ENCODE data around the gene LRRC36.

LRRC36 gene

DNA sequence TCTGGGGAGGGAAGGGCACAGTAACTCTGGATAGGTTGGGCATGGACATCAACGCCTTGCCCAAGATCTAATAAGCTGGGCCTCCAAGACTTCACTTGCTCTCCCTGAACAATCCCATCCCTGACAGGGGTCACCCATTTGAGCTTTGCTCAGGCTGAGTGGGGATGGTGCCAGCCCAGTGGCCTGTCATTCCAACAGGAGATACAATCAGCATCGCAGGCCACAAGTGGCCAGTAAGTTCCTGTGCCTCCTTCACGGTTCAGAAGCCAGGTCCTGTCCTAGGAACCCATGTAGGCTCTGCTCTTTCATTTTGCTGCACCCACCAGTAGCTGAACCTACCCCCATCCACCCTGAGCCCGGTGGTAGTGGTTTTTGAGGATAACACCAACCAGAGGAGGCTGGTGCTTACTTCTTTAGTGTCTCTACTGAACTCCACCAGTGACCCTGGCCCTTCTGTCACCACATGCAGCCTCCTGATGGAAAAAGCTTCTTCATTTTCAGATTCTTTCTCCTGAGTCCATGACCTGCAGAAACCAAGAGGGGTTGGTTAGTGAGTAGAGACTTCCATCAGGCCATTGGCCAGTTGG, 32.4 kb upstream of the LRRC36 start:
- no peak for DNase-seq

DNA sequence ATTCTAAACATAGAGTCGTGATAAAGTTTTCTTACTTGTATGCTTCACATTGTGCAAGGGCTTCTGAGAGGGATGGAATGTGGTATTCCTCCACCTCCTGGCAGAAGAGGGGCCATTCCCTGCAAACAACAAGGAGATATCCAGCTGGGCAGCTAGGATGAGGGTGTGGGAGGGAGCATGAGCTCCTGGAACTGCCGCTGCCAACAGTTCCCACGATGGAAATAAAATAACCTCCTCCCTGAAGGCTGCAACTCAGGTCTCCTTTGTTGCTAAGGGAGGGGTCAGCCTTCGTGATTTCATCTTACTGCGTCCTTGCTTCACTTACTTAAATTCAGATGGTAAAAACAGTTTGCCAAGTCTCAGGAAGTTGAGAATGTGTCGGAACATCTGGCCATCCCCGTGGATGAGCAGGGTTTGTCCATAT, 31.7 kb upstream of the LRRC36 start:
- no peak for DNase-seq

DNA sequence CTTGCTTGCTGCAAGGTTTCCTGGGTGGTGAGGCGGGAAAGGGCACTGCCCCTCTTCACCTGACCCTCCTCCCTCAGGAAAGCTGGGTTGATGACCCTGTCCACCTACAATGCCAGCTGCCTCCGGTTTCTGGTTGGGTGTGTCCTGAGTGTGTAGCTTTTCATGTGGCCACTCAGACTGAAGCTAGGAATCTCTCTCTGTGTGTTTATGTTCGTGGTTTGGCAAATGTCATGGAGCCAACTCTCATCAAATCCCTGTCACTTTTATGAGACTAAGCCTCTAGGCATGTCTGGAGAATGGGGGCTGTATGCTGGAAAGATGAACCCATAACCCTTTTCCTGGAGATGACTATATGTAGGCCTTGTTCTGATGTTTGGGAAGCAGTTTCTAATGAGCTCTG, 30.2 kb upstream of the LRRC36 start:
- DNase-seq: no peak

DNA sequence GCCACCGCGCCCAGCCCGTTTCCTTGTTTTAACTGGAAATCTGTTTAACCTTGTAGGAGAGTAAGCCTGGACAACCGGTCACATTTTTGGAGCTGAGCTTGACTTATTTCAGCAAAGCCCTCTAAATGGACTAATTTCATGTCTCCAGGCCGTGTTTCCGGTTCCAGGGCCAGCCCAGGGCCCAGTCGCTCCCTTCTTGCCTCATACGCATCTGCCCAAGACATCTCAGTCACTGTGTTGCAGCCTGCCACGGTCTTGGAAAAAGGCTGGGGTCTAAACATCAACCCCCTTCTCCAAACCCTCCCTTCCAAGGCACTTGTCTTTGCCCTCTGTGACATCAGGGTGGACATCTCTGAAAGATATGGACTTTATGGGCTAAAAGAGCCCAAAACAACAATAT, 28.3 kb upstream of the LRRC36 start:
- no peak for DNase-seq

DNA sequence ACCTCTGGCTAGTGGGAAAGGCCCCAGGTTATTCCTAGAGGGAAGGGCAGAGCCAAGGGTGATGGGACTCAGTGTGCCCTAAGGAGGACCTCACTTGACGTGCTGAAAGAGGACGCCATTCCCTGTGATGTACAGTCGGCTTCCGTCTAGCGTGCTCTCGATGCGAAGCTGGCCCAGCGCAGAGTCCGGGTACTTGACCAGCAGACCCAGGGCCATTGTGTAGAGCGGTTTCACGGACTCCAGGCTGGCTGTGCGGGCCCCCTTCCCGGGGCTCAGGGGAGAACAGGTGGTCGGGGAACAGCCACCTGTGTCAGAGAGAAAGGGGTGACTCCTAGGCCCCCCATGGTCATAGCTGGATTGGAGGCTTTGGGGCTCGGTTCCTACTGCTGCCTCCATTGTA, 27.3 kb upstream of the LRRC36 start:
- no peak for DNase-seq

DNA sequence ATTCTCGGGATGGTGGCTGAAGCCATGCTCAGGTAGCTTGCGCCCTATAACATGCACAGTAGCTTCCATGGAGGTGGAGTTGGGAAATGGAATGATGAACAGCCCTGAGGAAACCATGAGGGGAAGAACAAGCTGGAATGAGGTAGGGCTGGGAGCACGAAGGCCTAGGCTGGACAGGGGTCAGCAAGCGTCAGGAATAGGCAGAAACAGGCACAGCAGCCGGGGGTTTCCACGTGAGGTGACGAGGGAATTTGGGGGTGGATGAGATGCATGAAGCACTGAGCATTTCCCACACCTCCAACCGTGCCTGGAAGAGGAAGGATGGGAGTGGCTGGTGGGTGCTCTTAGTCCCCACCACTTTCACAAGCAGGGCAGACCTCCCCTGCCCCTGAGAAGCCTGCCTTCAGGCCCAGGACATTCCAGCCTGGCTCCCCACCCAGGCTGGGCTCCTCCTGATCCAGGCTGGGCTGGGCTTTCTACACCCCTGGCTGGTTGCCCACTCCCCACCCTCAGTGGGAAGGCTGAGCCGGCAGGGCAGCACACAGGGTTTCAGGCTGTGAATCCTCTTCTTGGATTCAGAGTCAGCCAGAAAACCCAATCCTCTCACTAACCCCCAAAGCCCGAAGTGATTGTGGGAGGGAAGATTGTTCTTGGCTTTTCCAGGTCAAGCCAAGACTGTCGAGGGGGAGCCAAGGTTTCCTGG, 25.4 kb upstream of the LRRC36 start:
- DNase-seq: no peak

DNA sequence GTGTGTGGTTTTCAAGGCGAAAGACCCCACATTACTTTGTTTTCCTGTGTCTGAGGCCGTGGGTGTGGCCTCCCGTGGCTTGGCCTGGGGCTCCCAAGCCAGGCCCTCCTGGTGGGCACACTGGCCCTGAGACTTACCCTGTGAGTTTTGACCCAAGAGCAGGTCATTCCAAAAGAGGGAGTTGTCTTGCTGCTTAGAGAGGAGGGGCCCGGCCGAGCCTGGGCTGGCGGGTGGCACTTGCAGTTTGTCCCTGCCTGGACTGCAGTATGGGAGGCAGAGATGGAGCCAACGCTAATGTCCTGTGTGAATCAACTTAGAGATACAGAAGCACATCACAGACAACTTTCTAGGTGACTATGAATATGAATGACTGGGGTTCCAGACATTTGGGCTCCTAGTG, 24.5 kb upstream of the LRRC36 start:
- no peak for DNase-seq

DNA sequence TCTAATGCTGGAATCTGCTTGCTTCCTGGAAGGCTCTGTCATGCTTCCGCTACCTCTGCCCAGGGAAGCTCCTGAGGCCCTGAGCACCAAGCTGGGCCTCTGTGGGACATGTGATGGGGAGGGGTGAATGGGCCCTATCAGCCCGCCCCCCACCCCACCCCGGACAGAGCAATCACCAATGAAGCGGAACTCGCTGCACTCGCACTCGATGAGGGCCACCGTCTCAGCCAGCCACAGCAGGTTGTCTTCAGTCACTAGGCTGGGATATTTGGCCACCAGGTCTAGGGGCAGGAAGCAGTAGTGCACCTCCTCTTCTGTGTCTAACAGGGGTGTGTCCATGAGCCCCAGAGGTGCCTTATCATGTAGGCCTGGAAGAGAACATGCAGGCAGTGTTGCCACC, 23.6 kb upstream of the LRRC36 start:
- no peak for DNase-seq

DNA sequence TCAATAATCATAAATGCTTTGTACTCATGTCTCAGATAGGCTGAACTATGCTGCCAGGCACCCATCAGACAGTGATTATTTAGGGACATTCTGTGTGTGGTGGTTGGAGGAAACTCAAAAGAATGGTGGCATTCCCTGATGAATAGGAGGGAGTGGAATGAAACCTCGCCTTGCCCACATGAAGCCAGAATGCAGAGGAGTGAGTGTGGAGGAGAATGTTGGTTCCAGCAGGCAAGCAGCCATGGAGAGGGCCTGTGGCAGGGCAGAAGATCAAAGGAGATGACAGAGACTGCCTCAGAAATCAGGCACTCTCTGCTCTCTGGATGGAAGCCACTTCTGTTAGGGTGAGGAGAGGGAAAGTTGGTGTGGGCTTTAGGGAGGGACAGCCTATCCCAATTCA, 22.6 kb upstream of the LRRC36 start:
- DNase-seq: no peak

DNA sequence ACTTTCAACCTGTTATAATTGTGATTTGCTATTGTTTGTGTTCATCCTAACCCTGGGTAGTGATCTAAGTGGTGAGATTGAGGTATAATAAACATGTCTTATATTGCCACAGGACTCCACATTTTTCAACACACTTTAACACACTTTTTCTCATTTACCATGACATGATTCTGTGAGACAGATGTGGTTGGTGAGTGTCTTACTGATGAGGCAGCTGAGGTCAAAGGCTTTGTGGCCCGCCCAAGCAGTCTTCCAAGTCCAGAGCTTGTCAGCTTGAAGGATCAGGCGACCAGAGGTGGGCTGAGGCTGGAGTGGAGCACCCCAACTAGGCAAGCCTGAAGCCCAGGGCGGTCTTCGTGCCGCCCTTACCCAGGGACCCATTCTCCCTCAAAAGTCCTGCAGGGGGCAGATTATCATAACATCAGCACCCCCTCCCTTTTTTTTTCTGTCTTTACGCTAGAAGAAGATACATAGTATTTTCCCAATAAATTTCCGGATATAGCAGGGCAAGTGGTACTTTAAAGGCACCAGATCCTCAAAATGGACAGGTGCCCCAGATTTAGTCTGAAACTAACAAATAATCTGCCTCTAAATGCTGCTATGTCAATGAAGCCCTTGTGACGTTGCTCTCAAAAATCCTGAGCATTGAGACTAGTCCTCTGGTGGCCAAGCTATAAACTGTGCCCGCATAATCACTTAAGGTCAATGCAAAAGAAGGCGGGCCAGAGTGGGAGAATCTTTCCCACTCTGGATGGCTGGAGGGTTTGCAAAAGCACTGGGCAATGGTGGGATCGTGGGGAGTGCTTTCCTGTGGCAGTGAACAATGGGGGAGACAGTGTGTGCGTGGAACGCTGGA, 21.2 kb upstream of the LRRC36 start:
- DNase-seq: no peak

DNA sequence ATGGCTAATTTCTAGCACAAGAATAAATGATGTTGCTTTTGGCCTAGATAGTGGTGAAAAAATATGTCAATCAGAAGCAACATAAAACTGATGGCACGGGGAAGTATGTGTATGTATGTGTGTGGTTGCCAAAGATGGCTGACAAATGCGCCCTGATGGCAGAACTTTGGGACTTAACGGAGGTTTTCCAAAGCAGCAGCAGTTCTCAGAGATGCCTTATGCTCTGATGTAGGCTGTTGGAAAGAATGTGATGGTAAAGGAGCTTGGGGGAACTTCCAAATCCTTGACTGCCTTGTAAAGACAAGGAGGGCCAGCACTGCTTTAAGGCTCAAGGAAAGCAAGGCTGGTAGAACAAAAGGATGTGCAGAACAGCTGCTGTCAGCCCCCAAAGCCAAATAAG, 16.1 kb upstream of the LRRC36 start:
- DNase-seq: no peak

DNA sequence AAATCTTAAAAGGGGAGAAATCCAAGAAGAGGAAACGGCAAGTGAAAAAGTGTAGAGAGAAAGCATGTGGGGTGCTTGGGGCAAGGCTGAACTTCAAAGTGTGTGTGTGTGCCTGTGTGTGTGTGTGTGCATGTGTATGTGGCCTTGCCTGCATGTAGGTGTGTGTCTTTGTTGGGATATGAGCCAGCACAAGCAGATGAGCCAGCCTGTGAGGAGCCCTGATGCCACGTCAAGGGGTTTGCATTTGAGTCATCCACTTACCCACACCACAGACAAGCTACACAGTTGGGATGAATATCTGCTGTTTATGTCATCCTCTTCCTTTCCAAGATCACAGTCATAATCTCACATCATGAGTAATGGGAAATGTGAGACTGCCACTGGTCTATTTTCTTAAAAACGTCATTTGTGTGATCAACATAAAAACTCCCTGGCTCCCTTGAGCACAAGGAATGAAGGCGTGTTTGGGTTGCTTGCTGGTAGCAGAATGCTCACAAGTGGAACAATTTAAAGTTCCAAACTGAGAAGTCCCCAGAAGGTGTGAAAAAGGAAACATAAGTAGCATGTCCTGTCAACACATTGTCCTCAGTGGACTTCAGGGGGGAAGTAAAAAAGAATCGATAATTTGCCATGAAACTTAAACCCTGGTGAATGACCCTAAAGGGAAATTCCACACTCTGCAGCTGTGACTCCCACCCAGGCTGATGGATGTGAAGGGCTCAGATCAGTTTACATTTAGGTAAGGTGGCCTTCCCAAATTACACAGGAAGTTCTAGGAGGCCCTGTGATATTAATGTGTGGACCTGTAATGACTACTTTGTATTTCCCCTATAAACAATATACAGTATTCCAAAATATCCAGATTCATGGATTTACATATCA, 14.8 kb upstream of the LRRC36 start:
- no peak for DNase-seq

DNA sequence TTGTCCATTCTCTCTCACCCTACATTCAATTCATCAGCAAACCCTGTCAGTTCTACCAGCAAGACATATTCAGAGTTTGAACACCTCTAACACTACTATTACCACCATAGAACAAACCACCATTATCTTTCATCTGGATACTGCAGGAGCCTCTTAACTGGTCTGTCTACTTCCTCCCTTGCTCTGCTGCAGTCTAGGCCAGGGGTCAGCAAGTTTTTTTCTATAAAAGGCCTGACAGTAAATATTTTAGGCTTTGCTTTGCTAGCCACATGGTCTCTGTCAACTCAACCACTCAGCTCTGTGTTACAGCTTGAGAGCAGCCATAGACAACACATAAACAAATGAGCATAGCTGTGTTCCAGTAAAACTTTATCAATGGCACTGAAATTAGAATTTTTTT, 13.9 kb upstream of the LRRC36 start:
- DNase-seq: no peak

DNA sequence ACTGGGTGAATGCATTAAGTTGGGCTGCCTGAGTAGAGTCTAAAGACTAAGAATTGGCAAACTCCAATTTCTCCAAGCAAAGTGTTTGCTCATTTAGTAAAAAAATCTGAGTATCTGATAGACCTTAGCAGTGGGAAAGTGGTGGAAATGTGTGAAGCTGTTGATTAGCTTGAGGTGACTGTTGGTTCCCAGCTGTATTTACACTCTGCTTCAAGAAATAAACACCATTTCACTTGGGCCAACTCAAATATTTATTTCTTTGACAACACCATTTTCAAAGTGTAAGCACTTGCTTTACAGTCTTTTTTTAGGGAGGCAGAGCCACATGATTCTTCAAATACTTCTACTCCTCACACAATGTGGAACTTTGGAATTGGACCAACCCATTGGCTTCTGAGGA, 8.8 kb upstream of the LRRC36 start:
- no peak for DNase-seq

DNA sequence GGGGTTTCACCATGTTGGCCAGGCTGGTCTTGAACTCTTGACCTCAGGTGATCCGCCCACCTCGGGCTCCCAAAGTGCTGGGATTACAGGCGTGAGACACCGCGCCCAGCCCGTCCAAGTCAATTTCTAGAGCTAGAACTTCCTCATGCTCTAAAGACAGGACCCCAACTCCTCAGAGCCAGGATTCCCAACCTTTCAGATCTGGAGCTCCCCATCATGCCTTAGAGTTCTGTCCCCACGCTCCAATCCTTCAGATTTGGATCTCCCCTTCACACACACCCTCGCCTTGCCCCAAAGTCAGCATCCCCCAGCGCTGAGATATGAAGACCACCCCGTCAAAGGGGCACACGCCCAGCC, 522 bp upstream of the LRRC36 start:
- DNase-seq: no peak

DNA sequence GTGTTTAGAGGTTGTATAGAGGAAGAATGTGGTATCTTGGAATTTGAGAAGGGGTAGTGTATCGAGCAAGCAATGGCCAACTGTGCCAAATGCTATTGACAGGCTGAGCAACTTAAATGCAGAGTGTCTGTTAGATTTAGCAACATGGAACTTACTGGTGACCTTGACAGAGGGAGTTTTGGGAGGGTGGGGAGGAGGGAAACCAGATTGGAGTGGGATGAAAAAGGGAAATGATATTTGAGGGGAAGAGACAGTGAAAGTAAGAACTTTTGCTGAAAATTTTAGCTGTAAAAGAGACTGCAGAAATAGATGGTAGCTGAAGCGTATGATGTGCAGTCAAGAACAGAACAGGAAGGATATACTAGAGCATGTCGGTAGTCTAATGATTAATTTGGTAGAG, 1.1 kb downstream of the LRRC36 start:
- no peak for DNase-seq

DNA sequence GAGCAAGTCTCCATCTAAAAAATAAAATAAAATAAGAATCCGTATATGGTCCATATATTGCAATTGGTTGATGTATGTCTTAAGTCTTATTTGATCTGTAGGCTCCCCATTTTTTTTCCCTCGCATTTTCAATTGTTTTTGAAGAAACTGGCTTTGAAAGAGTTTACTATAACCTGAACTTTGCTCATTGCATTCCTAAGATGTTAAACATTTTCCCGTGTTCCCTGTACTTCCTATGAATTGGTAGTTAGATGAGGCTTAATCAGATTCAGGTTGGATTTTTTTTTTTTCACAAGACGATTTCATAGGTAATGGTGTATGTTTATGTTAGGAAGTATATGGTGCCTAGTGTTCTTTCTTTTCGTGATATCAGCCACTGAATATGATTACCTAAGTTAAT, 3.3 kb downstream of the LRRC36 start:
- no peak for DNase-seq

DNA sequence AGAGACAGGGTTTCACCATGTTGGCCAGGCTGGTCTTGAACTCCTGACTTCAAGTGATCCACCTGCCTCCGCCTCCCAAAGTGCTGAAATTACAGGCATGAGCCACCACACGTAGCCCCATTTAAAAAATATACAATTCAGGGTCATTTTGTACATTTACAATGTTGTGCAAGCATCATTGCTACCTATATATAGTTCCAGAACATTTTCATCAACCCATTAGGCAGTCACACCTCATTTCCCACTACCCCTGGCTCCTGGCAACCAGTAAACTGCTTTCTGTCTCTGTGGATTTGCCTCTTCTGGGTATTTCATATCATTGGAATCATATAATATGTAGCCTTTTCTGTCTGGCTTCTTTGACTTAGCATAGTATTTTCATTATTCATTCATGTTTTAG, 6.7 kb downstream of the LRRC36 start:
- DNase-seq: no peak

DNA sequence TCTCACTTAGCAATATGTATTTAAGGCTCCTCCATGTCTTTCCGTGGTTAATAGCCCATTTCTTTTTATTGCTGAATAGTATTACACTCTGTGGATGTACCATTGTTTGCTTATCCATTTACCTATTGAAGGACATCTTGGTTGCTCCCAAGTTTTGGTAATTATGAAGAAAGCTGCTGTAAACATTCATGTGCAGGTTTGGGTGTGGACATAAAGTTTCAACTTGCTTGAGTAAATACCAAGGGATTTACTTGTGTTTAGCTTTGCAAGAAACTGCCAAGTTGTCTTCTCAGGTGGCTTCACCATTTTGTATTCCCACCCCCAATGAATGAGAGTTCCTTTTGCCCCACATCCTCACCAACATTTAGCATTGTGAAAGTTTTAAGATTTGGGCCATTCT, 9.5 kb downstream of the LRRC36 start:
- no peak for DNase-seq

DNA sequence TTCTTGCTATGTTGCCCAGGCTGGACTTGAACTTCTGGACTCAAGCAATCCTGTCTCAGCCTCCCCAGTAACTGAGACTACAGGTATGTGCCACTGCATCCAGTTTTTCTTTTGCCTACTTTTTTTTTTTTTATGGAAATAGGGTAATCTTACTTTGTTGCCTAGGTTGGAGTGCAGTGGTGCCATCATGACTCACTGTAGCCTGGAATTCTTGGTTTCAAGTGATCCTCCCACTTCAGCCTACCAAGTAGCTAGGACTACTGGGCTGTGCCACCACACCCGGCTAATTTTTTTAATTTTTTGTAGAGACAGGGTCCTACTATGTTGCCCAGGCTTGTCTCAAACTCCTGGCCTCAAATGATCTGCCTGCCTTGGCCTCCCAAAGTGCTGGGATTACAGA, 10.0 kb downstream of the LRRC36 start:
- DNase-seq: no peak

DNA sequence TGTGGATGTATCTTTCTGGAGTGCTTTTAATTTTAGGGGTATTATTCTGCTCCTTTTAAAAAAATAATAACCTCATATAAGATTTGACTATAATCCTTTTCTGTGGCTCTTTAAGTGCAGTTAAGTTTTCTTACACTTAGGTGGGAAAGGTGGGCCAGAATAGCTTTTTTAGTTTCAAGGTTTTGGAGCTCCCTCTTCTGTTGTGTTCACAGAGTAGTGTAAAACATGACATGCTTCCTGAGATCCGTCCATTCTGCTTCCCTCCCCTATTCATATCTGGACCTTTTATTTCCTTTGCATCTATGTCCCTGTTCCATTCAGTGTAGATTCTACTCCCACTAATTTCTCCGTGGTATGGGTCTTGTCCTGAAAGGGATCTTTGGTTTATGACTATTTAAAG, 12.8 kb downstream of the LRRC36 start:
- DNase-seq: no peak

DNA sequence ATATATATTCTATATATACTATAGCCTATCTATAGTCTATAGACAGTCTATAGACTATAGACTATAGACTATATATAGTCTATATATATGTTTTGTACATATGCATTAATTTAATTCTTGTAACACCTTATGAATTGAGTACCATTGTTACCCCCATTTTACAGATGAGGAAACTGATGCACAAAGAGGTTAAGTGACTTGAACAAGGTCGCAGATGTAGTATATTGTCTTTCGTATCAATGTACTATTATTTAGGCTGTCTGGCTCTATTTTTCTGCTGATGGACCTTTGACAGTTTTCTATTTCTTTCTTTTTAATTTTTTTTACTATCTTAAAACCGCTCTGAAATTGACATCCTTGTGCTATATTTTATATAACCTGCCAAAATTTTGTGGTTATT, 14.6 kb downstream of the LRRC36 start:
- DNase-seq: no peak

DNA sequence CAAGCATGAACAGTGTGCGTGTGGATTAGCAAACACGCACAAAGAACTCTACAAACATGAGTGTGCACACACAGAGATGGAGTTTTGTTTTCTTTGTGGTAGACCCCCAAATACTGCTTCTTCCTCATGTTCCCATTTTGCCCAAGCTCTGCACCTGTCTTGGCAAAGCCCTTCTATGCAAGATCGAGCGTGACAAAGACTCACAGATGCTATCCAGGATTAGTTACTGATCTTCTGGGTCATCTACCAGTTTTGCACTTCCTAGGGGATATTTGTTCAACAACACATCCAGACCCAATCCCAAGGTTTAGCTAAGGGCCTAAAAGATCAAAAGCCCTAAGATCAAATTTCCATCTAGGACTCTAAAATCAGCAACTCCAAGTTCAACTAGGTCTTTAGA, 16.0 kb downstream of the LRRC36 start:
- no peak for DNase-seq
